Panc1 (cell line): ENCODE measurements around the gene ANKRD13A.

Source experiments
- CTCF ChIP-seq: fragments of 450-650 bp; IDR thresholded peaks from 2 replicates; pipeline ENCODE4 v1.5.1; 2017; ENCODE audit warnings: mild to moderate bottlenecking
- TF ChIP-seq, protein P1 (sequence below), 2 experiments: IDR thresholded peaks; 2 replicates each; pipeline ENCODE4 v1.6.1; 2011 to 2012; ENCODE audit warnings: low read depth in 2 of 2, control low read depth in 1 of 2, low read length in 1 of 2, mild to moderate bottlenecking in 1 of 2, moderate library complexity in 1 of 2; ENCODE audit not compliant: insufficient read depth in 1 of 2

GRCh38 chr12:110050927-110051326, 51.7 kb downstream of the ANKRD13A start:
- no peak for TF ChIP-seq CTCF
- TF ChIP-seq, protein P1, sequence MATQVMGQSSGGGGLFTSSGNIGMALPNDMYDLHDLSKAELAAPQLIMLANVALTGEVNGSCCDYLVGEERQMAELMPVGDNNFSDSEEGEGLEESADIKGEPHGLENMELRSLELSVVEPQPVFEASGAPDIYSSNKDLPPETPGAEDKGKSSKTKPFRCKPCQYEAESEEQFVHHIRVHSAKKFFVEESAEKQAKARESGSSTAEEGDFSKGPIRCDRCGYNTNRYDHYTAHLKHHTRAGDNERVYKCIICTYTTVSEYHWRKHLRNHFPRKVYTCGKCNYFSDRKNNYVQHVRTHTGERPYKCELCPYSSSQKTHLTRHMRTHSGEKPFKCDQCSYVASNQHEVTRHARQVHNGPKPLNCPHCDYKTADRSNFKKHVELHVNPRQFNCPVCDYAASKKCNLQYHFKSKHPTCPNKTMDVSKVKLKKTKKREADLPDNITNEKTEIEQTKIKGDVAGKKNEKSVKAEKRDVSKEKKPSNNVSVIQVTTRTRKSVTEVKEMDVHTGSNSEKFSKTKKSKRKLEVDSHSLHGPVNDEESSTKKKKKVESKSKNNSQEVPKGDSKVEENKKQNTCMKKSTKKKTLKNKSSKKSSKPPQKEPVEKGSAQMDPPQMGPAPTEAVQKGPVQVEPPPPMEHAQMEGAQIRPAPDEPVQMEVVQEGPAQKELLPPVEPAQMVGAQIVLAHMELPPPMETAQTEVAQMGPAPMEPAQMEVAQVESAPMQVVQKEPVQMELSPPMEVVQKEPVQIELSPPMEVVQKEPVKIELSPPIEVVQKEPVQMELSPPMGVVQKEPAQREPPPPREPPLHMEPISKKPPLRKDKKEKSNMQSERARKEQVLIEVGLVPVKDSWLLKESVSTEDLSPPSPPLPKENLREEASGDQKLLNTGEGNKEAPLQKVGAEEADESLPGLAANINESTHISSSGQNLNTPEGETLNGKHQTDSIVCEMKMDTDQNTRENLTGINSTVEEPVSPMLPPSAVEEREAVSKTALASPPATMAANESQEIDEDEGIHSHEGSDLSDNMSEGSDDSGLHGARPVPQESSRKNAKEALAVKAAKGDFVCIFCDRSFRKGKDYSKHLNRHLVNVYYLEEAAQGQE (IDR thresholded peaks at IDR 0.05; ENCODE audit: insufficient read depth in 1 of 2, low read depth in 2 of 2, low read length in 1 of 2): no peak
